BJ (cell line): ENCODE data around the gene CLBA1. TPM values are rescaled to one million over a fixed set of nuclear protein-coding genes. Genes with fewer than 3 reads are reported as not detected.
A peak's percentile ranks its signal among the peaks of the same experiment; 100 is the strongest.

Experiments used
- CTCF ChIA-PET: fragments of 350-600 bp; formaldehyde crosslinking; extraction: SDS; loops from one replicate; lab custom pipeline; 2021; ENCODE audit warnings: antibody characterized with exemption, inconsistent platforms; lab: Yijun Ruan, JAX
- POLR2A ChIA-PET: fragments of 300-600 bp; sonication (Branson Sonifier 250); formaldehyde crosslinking; extraction: SDS; loops from one replicate; lab custom pipeline; 2021; ENCODE audit warnings: antibody characterized with exemption; lab: Charles Lee
- DNase-seq: peaks from one replicate; pipeline ENCODE4 v3.0.0-alpha.2; 2011; ENCODE audit warnings: low read depth
- H3K27me3 ChIP-seq: 2 replicates; pipeline ENCODE4 v1.6.0; 2011; ENCODE audit warnings: low read length; ENCODE audit not compliant: control insufficient read depth, insufficient read depth
- H3K36me3 ChIP-seq: 2 replicates; pipeline ENCODE4 v1.5.1; 2011; ENCODE audit warnings: low read length; ENCODE audit not compliant: control insufficient read depth, insufficient read depth
- H3K4me3 ChIP-seq: 2 replicates; pipeline ENCODE4 v1.5.1; 2011; ENCODE audit warnings: low read depth, mild to moderate bottlenecking, control low read depth, low read length
- polyA plus RNA-seq: library from polyadenylated mRNA; depleted of rRNA; stranded (reverse); fragments of >200 nt; gene quantifications from 2 replicates; pipeline ENCODE4 v1.2.3, GENCODE V29; 2011
- TF ChIP-seq, protein P1 (sequence below): IDR thresholded peaks from 2 replicates; pipeline ENCODE4 v1.5.1; 2011; ENCODE audit warnings: low read depth, mild to moderate bottlenecking, control low read depth, inconsistent platforms, low read length, moderate library complexity; ENCODE audit not compliant: insufficient read depth

CLBA1 gene
- polyA plus RNA-seq, 1 experiment: 5.9 TPM

DNA sequence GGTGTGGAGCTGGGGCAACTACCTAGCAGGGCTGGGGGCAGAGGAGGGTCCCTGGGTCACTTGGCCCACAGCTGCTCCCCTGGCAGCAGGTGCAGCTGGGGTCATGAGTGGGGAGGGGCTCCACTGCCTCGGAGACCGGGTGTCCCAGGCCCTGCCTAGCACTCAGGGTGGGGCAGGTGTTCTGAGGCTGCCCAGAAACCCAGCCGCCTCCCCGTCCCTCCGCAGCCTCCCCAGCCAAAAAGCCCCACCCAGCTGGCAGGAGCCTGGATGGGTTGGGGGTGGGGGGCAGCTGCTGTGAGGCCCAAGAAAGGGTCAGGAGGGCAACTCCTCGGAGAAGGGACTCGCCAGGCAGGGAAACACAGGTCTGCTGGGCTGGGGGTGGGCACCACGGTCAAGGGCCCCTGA is 18.6 kb upstream of the CLBA1 start:
- ChIA-PET CTCF (interaction anchor here (1.0 to 1.4 kb wide), 3 partner anchors 9 to 78 kb away, joined by 3 read pairs; no protein-coding TSS in a partner anchor), POLR2A (no interaction called here)
- TF ChIP-seq, protein P1, sequence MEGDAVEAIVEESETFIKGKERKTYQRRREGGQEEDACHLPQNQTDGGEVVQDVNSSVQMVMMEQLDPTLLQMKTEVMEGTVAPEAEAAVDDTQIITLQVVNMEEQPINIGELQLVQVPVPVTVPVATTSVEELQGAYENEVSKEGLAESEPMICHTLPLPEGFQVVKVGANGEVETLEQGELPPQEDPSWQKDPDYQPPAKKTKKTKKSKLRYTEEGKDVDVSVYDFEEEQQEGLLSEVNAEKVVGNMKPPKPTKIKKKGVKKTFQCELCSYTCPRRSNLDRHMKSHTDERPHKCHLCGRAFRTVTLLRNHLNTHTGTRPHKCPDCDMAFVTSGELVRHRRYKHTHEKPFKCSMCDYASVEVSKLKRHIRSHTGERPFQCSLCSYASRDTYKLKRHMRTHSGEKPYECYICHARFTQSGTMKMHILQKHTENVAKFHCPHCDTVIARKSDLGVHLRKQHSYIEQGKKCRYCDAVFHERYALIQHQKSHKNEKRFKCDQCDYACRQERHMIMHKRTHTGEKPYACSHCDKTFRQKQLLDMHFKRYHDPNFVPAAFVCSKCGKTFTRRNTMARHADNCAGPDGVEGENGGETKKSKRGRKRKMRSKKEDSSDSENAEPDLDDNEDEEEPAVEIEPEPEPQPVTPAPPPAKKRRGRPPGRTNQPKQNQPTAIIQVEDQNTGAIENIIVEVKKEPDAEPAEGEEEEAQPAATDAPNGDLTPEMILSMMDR: no peak
- DNase-seq: no peak
- Histone ChIP-seq H3K27me3 (no peaks in the 10 kb centered on the region), H3K36me3 (no peaks in the 10 kb centered on the region), H3K4me3 (no peak overlapping the region)

DNA sequence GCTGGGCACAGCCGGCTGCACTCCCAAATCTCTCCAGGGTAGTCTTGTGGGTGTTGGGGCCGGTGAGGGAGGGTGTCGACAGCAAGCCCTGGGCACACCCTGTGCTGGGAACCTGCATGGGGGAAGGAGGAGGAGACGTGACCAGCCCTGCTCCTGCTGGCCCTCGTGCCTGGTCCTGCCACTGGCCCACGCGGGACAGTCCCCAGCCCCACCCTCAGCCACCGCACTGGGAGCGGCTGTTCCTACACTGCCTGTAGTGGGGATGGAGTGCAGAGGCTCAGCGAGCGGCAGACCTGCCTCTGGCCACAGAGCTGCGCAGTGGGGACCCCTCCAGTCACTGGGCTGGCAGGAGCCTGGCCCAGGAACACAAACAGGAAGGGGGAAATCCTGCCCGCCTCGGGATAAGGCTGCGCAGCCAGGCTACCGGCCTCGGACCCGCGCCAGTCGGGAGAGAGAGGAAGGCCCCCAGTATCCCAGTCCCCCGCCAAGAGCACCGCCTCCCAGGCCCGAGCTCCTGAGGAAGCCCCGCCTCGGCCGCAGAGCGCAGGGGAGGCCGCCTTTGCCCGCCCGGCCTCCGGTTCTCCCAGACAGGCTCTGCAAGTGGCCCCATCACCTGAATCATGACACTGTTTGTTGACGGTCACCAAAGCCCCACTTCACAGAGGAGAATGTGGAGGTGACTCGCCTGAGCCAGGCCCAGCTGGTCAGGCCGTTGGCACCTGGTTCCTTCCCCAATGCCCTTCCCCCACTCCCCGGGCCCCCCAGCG is 18.0 kb upstream of the CLBA1 start:
- H3K27me3 ChIP-seq: no peaks in the 10 kb centered on the region
- H3K4me3 ChIP-seq: peak overlapping the region; percentile 31
- ChIA-PET POLR2A (interaction anchor here (0.7 kb wide), 1 partner anchor 141 kb away, joined by 4 read pairs; no protein-coding TSS in a partner anchor), CTCF (interaction anchor here (1.0 to 1.4 kb wide), 4 partner anchors 8 to 77 kb away, joined by 3 read pairs; no protein-coding TSS in a partner anchor)
- no peak for DNase-seq
- H3K36me3 ChIP-seq: no peaks in the 10 kb centered on the region
- TF ChIP-seq, protein P1: no peak

DNA sequence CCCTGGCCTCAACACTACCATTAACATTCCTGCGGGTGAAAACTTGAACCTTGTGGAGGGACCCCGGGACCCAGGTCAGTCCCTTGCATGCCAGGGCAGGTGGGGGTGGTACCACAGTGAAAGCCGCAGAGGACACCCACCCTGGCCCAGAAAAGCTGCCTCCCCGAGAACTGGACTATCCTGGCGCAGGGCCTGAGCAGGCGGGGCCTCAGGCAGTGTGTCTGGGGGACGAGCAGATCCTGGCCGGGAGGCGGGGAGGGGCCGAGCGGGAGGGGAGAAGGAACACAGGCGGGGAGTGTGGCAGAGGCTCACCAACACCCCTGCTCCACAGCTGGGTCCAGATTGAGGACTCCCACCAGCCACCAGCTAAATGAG is 17.4 kb upstream of the CLBA1 start:
- Histone ChIP-seq H3K4me3 (peak overlapping the region; percentile 31), H3K27me3 (no peaks in the 10 kb centered on the region), H3K36me3 (no peaks in the 10 kb centered on the region)
- TF ChIP-seq, protein P1: no peak
- DNase-seq: no peak
- ChIA-PET POLR2A (no interaction called here), CTCF (interaction anchor here (1.0 to 1.4 kb wide), 3 partner anchors 33 to 77 kb away, joined by 3 read pairs; no protein-coding TSS in a partner anchor)

DNA sequence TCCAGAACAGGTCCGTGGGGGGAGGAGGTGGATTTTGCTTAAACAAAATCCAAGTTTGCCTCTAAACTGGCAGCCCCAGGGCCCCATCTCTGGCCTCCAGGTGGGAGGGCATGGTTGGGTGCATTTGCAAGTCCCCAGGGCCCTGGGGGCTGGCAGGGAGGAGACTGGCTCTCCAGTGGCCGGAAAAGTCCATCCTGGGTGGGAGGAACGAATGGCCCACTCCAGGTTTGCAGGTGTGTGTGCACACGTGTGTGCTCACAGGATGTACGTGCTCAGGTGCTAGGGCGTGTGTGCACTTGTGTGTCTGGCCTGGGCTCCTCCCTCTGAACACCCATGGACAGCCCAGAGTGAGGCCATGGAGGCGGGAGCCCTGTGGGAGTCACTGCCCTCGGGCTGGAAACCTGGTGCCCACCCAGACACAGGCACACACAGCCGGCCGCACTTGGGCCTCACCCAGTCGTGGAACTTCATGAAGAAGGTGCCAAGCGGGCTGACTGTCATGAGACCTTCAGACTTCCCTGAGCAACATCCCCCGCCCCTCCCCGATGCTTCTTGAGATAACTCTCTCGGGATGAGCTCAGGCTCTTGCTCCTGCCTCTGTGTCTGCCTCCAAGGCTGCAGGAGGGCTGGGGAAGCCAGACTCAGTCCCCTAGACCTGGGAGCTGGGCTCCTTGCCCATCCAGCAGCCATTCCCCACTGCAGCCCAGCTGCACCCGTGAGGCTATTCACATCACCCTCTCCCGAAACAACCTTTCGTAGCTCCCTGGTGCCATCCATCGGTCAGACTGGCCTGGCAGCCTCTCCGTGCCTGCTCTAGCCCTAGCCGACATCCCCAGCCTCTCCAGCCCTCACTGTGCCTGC is 16.8 kb upstream of the CLBA1 start:
- Histone ChIP-seq H3K27me3 (no peaks in the 10 kb centered on the region), H3K36me3 (no peaks in the 10 kb centered on the region), H3K4me3 (no peak overlapping the region; the same call in 1 of the 2 replicates)
- ChIA-PET POLR2A (no interaction called here), CTCF (interaction anchor here (0.8 to 1.6 kb wide), 5 partner anchors 10 to 200 kb away, joined by 3 to 5 read pairs (median 4); no protein-coding TSS in a partner anchor)
- DNase-seq: no peak
- TF ChIP-seq, protein P1: no peak
